ENCODE results near the gene LEPROT.
"Not testable (repeated sequence)": the region's sequence is repeated elsewhere in the genome, so short reads cannot be mapped to it uniquely, and the experiment has no call there.

The LEPROT gene, protein sequence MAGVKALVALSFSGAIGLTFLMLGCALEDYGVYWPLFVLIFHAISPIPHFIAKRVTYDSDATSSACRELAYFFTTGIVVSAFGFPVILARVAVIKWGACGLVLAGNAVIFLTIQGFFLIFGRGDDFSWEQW

DNA sequence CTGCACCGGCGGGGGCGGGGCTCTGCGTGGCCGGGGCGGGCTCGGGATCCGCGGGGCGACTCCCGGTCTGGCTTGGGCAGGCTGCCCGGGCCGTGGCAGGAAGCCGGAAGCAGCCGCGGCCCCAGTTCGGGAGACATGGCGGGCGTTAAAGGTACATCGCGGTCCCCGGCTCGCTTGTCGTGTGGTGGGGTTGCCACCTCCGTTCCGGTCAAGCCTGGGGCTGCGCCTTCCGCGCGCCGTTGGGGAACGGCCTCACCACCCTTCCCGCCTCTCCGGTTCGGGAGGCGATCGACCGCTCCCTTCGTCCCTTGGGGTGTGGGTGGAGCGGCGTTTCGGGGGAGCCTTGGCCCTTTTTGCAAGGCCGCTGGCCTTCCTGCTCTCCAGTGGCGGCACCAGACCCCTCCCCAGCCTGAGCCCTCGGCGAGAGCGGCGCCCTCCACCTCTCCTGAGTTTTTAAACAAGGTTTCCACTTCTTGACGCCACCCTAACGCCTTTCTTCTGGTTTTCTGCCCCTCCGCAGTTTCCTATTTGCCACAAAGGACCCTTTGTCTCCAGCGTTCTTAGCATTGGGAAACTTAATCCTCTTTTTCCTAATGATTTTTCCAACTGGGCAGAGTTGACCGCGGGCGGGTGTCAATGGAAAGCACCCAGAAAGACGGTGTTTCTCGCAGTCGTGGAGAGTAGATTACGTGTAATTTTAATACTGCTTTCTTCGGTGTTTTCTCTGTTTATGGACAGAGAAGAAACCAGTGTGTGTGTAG lies at the start of gene LEPROT, which contains the start of gene LEPR:
LEPROT (plus strand) TSS at position 79 of the 761 bp plus-strand sequence; CDS start at position 136, 57 bp downstream.
LEPR (plus strand) TSS at position 79 of the 761 bp plus-strand sequence. CDS start 144,898 bp downstream, outside the sequence.
- DNase-seq = no peak

DNA sequence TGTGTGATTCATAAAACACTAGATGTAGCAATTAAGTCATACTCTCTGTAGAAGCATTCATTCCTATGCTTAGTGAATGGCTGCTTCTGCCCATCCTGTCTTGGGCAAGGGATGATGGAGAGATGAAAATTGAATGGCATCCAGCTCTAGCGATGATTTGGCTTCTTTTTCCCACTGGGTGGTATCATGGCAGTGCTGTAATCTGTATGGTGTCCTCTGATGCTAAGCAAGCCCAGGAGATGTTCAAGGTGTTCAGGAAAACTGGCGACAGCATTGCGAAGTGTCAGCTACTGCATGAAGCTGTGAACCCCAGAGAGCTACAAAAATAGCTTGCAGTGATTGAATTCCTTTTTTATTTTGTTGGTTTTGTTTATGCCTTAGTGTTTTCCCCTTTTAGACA lies 48.9 kb upstream of the LEPROT start:
- DNase-seq = no peak

DNA sequence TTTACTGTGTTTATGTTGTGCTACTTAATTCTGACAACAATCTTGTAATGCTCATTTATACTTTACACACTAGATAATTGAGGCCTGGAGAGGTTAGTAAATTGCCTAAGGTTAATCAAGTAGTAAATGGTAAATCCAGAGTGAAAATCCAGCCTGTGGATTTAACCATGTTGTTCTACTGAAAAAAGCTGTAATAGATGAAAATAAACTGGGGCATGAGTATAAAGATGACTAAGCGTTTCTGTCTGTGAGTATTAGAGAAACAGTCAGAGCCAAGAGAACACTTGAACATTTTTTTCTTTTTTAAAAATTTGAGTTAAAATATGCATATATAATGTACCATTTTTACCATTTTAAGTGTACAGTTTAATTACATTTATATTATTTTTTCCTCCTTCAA lies 47.9 kb upstream of the LEPROT start:
- DNase-seq = no peak

DNA sequence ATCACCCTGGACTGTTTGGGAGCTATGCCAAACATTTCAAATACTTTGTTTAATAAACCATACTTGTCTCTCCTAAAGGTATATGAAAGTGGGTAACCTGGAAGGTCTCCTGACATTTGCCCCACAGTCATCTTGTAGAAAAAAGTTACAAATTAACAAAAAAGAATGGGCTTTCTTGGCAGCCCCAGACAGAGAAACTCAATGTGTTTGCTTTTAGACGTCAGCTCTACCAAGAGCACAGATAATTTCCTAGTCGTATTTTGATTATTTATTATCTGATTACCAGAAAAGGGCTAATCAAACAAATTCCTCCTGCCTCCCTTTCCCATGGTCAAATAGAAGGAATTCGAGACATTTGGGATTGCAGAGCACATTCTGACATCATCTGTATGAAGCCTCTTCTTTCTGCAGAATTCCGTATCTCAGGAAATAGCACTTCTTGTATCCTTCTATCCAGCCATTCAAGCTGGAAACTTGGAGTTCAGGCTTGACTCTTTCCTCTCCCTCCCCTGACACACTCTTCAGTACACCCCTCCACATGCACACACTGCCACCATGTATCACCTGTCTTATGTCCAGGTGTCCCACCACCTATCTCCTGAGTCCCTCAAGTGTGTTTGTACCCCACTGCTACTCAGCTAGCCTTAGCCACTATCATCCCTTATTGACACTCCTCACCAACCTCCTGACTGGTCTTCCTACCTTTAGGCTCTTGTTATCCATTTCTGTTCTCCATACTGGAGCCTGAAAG lies 42.8 kb upstream of the LEPROT start:
- no peak for DNase-seq

DNA sequence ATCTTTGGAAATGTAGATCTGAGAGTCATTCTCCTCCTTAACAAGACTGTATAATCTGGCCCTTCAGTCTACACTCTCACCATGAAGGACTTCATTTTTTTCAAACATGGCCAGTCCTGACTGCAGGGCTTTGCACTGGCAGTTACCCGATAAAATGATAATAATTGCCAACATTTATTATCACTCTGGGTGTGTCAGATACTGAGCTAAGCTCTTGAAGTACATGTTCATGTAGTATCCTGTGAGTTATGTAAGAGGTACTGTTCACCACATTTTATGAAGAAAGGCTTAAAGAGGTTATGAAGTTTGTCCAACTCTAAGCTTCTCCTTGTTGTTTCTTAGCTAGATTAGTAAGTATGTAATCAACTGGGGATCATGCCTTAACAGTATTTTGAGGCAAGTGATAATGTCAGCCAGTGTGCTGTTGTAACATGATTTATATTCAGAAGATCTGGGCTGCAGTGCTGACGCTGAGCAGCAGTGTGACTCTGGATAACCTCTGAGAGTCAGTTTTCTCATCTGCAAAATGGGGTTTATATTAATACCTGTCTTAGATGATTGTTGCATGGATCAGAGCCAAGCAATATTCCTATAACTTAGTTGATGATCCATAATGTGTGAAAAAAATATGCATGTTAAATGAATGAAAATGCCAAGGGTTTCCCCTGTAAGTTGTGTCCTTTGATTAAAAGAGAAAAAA lies 42.1 kb upstream of the LEPROT start:
- DNase-seq = no peak

DNA sequence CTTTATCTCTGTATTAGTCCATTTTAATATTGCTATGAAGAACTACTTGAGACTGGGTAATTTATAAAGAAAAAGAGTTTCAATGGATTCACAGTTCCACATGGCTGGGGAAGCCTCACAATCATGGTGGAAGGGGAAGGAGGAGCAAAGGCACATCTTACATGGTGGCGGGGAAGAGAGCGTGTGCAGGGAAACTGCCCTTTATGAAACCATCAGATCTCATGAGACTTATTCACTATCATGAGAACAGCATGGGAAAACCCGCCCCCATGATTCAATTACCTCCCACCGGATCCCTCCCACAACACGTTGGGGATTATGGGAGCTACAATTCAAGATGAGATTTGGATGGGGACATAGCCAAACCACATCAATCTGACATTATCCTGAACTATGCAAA lies 36.0 kb upstream of the LEPROT start:
- DNase-seq = not testable (repeated sequence)

DNA sequence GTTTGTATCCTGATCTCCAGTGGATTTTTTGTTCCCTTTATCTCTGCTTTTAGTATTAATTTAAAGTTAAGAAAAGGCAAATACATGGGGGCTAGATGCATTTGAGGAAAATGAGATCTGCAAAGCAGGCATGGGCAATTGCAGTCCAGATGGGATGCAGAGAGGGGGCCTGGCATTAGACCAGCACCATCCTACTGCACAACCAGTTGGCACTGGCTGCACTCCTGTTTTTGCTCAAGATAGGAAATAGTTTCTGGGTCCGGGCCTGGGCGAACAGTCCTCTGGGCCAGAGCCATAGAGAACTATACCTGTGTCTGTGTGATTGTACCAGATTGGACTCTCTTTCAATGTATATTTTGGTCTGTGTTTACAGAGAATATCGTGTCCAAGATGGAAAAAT lies 34.0 kb upstream of the LEPROT start:
- DNase-seq = no peak

DNA sequence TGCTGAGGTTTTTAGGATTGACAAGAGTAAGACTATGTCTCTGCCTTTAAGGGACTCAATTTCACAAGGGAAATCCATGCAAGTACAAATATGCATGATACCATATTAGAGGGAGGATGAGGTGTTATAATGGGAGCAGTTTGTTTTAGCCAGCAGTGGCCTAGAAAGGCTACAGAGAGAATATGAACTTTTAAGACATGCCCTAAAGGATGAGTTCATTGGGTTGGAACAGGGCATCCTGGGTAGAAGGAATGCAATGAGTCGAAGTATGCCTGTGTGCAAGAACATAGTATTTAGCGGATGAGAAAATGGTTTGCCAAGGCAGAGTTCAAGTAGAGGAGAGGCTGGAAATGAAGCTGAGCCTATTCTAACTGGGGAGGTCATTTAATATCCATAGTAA lies 32.6 kb upstream of the LEPROT start:
- DNase-seq = no peak

DNA sequence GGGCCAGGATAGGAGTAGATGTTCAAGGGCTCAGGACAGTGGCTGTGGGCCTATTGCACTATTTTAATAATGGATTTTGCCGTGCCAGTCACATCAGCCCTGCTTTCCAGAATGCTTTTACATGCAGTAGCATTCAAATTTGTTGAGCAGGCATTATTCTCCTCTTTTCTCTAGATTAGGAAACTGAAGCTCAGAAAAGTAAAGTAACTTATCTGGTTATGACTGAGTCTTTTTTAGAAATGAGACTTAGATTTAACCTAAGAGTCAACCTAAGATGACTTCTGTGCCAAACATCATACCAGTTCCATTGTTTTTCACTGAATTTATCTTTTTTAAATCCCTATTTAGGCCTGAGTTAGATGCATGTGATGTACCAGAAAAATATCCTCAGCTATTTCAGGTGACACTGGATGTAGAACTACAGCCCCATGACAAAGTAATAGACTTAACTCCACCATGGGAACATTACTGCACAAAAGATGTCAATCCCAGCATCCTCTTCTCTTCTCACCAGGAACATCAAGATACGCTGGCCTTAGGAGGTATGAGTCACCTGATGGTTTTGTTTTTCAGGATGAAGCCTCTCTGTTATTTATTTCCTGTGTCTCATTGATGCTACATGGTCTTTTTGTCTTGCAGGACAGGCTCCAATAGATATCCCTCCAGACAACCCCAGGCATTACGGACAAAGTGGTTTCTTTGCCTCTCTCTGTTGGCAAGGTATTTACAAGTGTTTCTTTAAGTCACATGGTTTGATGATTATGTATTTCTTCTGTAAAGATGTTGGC lies 31.4 kb upstream of the LEPROT start:
- no peak for DNase-seq

DNA sequence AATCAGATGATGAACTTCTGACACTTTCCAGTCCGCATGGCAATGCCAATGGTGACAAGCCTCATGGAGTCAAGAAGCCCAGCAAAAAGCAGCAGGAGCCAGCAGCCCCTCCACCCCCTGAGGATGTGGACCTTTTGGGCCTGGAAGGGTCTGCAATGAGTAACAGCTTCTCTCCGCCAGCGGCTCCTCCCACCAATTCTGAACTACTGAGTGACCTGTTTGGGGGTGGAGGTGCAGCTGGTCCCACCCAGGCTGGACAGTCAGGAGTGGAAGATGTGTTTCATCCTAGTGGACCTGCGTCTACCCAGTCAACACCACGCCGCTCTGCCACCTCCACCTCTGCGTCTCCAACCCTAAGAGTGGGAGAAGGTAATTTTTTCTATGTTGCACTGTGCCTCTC lies 28.0 kb upstream of the LEPROT start:
- no peak for DNase-seq

DNA sequence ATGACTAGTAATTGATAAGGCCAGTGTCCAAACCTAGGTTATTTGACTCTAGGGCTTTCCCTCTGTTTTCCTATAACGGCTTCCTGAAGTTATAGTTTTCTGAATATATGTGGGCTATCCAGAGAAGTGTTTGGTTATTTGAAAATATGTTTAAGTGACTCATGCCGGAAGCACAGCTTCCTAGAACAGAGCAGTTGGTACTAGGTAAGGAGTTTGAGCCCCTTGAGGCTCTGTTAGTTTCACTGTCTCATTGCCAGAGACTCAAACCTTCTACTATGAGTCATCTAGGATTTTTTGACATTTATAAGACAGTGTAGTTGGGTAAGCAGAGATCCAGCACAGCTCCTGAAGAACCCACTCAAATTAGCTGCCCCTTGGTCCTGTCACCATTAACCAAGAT lies 27.1 kb upstream of the LEPROT start:
- no peak for DNase-seq

DNA sequence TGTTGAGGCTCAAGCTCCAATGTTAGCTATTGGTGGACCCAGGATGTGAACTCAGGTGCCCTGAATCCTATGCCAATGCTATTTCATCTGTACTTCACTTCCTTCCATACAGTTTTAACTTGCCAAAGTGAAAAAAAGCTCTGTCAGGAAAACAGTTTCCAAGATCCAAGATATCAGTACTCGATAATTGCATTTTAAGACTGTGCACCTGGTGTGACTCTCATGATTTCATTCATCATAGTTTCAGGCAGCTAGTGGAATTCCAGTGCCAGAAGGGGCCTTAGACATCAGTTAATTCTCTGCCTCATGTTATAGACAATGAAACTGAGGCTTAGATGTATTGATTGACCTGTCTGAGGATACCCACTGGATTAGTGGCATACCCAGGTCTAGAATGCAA lies 26.5 kb upstream of the LEPROT start:
- no peak for DNase-seq

DNA sequence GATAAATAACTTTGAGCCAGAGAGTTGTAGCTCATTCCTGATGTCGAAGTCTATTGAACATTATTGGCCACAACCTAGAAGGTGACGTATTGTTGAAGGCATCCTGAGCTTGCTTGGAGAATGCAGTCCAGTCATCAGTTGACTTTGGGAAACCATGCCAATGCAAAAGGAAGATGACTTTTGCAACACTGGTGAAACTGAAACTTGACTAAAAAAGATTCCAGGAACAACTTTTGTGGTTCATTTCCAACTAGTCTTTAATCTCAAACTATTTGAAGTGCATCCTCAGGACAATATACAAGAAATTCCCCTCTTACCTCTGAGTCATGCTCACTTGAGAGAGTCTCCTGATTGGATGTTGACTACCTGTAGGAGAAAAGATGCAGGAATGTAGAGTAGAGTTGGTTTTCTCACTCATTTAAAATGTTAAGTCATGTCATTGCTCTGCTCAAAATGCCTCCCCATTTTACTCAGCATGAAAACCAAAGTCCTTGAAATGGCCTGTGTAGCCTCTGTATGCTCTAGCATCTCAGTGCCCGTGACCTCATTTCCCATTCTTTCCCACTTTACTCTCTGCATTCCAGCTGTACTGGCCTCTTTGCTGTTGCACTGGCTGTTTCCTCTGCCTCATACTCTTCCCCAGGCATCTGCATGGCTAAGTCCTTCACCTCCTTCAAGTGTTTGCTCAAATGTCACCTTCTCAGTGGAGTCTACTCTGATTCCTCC lies 24.4 kb upstream of the LEPROT start:
- DNase-seq = no peak

DNA sequence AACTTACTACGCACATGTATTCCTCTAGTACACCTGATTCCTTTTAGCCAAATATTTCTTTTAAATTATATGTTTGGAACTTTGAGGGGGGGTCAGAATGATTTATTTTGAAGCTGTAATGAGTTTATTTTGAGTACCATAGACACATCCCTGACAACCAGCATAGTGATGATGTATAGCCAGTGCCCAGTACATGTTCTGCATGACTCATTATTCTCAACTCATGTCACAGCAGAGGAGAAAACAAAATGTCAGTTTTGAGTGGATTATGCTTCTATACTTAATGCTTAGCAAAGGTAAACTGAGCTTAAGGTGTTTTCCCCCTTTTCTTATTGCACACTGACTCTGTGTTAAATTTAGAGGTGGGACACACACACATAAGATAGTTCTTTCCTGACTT lies 22.4 kb upstream of the LEPROT start:
- DNase-seq = no peak

DNA sequence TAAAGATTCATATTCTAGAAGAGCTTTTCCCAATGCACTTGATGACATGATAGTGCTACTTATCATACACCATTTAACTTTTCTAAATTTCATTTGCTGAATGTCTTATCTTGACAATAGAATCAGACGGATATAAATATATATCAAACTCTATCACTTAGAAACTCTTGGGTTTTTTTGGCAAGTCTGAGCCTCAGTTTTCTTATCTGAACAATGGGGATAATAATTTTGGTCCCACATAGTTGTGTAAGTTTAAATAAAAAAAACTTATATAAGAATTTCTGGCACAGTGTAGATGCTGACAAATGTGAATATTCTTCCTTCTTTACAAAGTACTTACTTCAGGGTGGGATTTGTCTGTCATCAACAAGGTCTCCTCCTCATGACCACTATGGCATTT lies 21.5 kb upstream of the LEPROT start:
- no peak for DNase-seq

DNA sequence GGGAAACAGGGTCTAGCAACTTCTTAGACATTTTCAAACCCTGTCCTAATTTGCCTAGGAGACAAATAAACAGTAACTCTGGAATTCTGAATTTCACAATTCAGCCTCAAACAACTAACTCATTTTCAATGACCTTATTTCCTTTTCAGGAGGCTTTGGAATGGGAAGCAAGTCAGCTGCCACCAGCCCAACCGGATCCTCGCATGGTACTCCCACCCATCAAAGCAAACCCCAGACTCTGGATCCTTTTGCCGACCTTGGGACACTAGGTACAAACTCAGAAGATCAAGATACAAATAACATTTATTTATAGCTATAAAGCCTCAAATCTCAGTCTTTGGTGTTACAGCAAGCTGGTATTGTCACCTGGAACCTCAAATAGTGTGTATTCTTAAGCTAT lies 18.9 kb upstream of the LEPROT start:
- DNase-seq = no peak

DNA sequence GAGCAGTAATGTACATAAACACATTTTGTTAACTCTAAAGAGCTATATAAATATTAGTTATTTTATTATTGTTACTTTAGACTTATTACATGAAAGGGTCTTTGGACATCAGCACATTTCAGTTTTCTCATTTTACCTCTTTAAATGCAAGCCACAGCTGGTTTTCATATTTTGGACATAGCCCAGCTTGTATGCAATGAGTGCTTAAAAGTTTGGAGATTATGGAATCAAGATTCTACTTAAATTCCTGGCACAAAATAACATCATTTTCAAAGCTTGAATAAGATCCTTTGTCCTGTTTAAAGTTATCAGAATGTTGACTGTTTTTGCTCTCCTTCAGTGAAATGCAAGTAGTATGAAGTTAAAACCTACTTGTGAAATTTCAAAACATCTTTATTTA lies 15.5 kb upstream of the LEPROT start:
- DNase-seq = no peak

DNA sequence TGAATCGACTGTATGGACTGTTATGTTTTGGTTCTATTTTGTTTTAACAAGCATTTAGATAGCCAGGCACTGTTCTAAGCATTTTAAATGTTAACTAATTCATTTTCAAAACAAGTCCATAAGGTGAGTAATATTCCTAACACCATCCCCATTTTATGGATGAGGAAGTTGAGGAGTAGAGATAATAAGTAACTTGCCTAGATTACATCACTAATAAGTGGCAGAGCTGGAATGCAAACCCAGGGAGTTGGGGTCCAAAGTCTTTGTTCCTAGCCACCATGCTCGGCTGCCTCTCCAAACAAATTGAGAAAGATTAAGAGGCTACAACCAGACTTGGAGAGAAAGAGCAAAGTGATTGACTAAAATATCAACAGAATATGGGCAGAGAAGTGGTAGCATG lies 12.6 kb upstream of the LEPROT start:
- DNase-seq = no peak

DNA sequence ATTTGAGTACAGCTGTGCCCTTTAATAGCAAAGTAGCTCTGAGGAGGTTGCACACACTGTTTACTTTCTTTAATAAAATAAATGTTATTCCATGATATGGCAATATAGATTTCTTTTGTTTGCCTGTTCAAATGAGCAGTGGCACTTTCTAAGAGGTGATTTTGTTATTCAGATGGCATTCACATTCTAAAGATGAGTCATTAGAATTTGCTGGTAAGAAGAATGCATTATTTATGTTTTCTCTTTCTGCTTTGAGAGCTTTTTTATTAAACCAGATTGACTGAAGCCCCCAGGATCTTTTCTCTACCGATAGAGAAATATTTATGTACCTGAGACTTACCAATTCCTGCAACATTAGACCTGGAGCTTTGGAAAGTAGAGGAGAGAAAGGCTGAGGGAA lies 11.2 kb upstream of the LEPROT start:
- no peak for DNase-seq

DNA sequence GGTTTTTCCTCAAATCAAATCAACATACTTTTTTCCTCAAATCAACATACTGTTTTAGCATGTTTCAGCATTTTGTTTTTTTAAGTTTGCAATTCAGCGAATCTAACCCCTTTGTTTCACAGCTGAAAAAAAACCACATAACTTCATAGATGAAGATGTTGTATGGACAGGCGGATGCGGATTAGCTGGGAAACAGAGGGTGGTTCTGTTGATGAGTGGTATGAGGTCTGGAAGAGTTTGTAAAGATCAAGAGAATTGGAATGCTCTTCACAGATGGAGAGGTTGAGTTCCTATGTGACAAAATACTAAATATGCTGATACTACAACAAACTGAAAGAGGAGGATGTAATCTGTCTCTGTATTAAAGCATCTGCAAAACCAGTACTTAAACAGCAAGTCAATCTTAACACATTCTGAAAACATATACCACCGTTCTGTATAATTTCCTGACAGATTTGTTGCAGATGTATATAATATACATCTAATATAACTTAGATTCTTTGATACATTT lies 10.6 kb upstream of the LEPROT start:
- no peak for DNase-seq

DNA sequence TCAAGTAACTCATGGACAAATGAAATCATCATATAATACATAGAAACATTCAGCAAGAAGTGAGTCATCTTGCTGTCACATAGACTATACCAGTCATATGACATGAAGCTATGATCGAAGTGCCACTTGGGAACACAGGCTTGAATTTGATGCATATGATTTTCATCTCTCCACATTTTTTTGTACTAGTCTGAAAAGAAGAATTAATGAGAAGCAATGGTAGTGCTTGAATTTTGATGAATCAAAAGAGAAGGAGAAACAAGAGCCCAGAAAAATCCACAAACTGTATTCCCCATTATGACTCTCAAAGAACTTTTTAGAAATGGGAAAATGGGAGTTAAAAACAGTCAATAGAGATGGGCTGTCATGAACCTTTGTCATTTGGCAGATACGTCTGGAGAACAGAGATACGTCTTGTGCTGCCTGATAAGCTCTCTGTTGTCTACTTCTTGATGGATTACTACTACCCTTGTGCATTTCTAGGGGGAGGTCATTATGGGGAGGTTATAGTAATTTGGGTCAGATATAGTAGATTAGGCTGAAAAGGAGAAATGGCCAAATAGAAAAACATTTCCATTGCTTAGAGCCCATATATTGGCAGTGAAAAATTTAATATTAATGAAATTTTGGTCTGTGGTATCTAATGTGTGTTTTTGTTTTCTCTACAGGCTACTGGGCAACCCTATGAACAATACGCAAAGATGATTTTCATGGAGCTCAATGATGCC lies 8.0 kb upstream of the LEPROT start:
- no peak for DNase-seq

Measured in activated gamma-delta T cell treated with Interleukin-2 at 50 U/mL for 16 hours (primary cell).